Breast epithelium (tissue), 4 donors: Measurements from ENCODE around the gene EPB42. TPM values are rescaled to one million over a fixed set of nuclear protein-coding genes. Genes with fewer than 3 reads are reported as not detected.
"Not testable (repeated sequence)": the region's sequence is repeated elsewhere in the genome, so short reads cannot be mapped to it uniquely, and the experiment has no call there.

Experiments
- DNase-seq, 2 donors: peaks; one replicate each; pipeline ENCODE4 v3.0.0-alpha.2; 2019; ENCODE audit warnings: low spot score in 2 of 2
- H3K27ac ChIP-seq, 2 donors: fragments of 200-600 bp; sonication (generic) in 1 of 2; one replicate each; pipeline ENCODE4 v1.5.1; 2016 to 2019; ENCODE audit warnings: mild to moderate bottlenecking in 1 of 2
- H3K27me3 ChIP-seq, 2 donors: fragments of 200-600 bp; sonication (generic) in 1 of 2; one replicate each; pipeline versions ENCODE4 v1.5.1 to v1.6.0; 2017 to 2019; ENCODE audit warnings: control low read depth in 1 of 2, mild to moderate bottlenecking in 1 of 2
- H3K36me3 ChIP-seq: fragments of 200-600 bp; one replicate; pipeline ENCODE4 v1.5.1; 2019
- H3K4me1 ChIP-seq, 2 donors: fragments of 200-600 bp; sonication (generic); one replicate each; pipeline ENCODE4 v1.5.1; 2016 to 2019; ENCODE audit warnings: control low read depth in 1 of 2
- H3K4me3 ChIP-seq, 3 donors: fragments of 200-600 bp; sonication (generic); 1 replicate in 2 of 3; 2 replicates in 1 of 3; pipeline ENCODE4 v1.5.1; 2016 to 2019; ENCODE audit warnings: mild to moderate bottlenecking in 3 of 3, moderate library complexity in 2 of 3
- H3K9me3 ChIP-seq, 2 donors: fragments of 200-600 bp; sonication (generic) in 1 of 2; one replicate each; pipeline ENCODE4 v1.5.1; 2016 to 2019; ENCODE audit warnings: control low read depth in 1 of 2
- POLR2A ChIP-seq: fragments of 450-650 bp; IDR thresholded peaks from one replicate; pipeline ENCODE4 v1.6.1; 2016; ENCODE audit warnings: antibody characterized with exemption, mild to moderate bottlenecking, moderate library complexity
- POLR2AphosphoS5 ChIP-seq, 3 donors: sonication (generic); formaldehyde crosslinking; IDR thresholded peaks; one replicate each; pipeline ENCODE4 v1.6.1; 2017; ENCODE audit warnings: antibody characterized with exemption in 3 of 3
- intact Hi-C: fragments of 100-400 bp; cut with DNase I; formaldehyde crosslinking; loops from one replicate; pipeline ENCODE4 v1.15.1; 2023; ENCODE audit warnings: low total_unique reads
- total RNA-seq, 3 donors: library from RNA; depleted of rRNA; stranded (reverse); fragments of >200 nt; gene quantifications; one replicate each; pipeline ENCODE4 v1.1.0, GENCODE V29; 2016
- TF ChIP-seq, protein P1 (sequence below), 3 donors: fragments of 450-650 bp; IDR thresholded peaks; one replicate each; pipeline ENCODE4 v1.5.1; 2016 to 2017; ENCODE audit warnings: antibody characterized with exemption in 3 of 3, mild to moderate bottlenecking in 3 of 3, moderate library complexity in 3 of 3

The EPB42 gene
- total RNA-seq, 3 donors from 2014 or later = 0.29 to 1.9 TPM; not detected in 1

DNA sequence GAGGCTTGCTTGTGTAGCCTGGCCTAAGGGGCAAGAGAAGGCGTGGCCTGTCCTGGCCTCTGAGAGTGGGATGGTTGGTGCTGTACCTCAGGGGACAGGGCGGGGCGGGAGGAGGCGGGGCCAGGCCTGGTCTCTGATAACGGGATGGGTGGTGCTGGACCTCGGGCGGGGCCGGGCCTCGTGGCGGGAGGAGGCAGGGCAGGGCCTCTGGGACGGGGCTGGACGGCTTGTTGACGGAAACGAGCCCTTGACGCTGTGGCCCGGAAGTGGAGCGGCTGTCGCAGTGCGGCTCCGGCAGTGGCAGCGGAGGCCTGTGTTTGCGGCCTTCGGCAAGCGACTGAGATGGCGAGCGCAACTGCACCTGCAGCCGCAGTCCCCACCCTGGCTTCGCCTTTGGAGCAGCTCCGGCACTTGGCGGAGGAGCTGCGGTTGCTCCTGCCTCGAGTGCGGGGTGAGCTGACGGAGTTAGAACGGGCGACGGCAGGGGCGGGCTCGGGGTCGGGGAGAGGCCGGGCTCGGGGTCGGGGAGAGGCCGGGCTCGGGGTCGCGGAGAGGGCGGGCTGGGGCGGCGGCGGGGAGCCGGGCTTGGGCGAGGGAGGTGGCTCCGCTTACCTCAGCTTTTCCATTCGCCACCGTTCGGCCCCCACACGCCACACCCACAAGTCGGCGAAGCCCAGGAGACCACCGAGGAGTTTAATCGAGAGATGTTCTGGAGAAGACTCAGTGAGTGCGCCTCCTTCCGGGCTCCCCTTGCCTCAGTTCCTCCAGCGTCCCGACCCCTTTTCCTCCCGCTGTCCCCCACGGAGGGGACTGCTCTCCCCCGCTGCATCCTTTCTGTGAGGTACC is 35.4 kb downstream of the EPB42 start, which contains the start of gene CCNDBP1:
Gene CCNDBP1 (plus strand): TSS at position 247 of the 846 bp plus-strand sequence. CDS start 96 bp downstream, at position 343.
- intact Hi-C loops = no loop called here
- peaks cover 2 to 21% of the 10 kb centered on the region in 2 donors for H3K4me1 ChIP-seq
- H3K27me3 ChIP-seq = no peaks in the 10 kb centered on the region
- peak; percentile 79 to 90 (median 82) for TF ChIP-seq POLR2AphosphoS5 (IDR thresholded peaks at IDR 0.05)
- TF ChIP-seq, protein P1, sequence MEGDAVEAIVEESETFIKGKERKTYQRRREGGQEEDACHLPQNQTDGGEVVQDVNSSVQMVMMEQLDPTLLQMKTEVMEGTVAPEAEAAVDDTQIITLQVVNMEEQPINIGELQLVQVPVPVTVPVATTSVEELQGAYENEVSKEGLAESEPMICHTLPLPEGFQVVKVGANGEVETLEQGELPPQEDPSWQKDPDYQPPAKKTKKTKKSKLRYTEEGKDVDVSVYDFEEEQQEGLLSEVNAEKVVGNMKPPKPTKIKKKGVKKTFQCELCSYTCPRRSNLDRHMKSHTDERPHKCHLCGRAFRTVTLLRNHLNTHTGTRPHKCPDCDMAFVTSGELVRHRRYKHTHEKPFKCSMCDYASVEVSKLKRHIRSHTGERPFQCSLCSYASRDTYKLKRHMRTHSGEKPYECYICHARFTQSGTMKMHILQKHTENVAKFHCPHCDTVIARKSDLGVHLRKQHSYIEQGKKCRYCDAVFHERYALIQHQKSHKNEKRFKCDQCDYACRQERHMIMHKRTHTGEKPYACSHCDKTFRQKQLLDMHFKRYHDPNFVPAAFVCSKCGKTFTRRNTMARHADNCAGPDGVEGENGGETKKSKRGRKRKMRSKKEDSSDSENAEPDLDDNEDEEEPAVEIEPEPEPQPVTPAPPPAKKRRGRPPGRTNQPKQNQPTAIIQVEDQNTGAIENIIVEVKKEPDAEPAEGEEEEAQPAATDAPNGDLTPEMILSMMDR (IDR thresholded peaks at IDR 0.05) = peak in 1 of 3 donors; percentile 33
- peak; percentile 47 for TF ChIP-seq POLR2A
- DNase-seq = peak; percentile 83 to 87
- no peaks in the 10 kb centered on the region for H3K36me3 ChIP-seq
- peak within 1 kb of the TSS; percentile 66 to 95 (median 89) for H3K4me3 ChIP-seq
- peak within 1 kb of the TSS; percentile 94 to 97 for H3K27ac ChIP-seq
- H3K9me3 ChIP-seq = no peaks in the 10 kb centered on the region

DNA sequence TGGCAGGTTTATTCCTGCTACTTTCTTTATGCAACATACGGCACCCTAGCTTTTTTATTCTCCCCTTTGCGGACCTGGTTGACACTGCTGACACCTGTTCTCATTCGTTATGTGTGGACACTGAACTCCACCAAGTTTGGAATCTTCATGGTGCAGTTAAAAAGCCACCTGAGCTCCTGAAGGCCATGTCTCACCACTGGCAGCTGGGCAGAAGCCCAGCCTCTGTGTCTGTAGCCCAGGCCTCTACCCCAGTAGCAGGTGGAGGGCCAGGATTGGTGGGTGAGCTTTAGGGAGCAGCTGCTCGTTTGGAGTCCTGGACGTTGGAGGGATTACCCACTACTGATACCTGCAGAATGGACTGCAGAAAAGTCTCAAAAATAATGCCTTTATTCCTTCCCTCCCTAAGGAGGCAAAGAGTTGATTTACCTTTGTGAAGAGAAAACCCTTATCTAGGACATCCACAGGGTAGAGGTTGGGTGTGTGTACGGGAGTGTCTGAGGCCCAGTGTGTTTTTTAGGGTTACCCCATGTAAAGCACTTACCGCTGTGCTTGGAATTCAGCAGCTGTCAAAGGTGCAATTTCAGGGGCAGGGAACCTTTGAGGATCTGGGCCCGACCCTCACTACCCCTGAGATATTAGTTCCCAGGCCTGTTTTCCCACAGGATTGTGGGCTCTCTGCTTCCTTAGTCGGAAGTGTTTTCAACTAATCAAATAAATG is 36.3 kb downstream of the EPB42 start:
- H3K36me3 ChIP-seq = no peaks in the 10 kb centered on the region
- intact Hi-C loops = no loop called here
- H3K27ac ChIP-seq = peak overlapping the region; percentile 94 to 97
- no peaks in the 10 kb centered on the region for H3K27me3 ChIP-seq
- TF ChIP-seq POLR2A (no peak), POLR2AphosphoS5 (IDR thresholded peaks at IDR 0.05) (no peak)
- TF ChIP-seq, protein P1 (IDR thresholded peaks at IDR 0.05) = no peak
- no peak for DNase-seq
- no peaks in the 10 kb centered on the region for H3K9me3 ChIP-seq
- peaks cover 2 to 14% of the 10 kb centered on the region in 2 donors for H3K4me1 ChIP-seq
- peak overlapping the region; percentile 66 to 95 (median 89) for H3K4me3 ChIP-seq

DNA sequence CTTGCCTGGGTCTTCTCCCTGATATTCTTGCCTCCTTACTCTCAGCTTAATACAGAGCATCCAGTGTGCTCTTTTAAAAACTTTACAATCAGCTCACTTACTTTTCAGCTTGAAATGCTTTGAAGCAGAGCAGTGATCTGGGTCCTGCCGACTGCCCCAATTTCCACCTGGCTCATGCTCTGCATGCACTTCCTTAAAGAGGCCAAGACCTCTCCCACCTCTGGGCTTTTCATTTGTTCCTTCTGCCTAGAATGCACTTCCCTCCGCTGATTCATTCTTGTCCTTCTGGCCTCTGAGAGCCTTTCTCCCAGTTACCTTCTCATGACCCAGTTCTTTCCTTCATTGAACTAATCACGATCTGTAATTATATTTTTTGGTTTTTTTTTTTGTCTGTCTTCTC is 37.5 kb downstream of the EPB42 start:
- H3K27ac ChIP-seq = no peak overlapping the region
- intact Hi-C loops = no loop called here
- H3K36me3 ChIP-seq = no peaks in the 10 kb centered on the region
- H3K4me1 ChIP-seq = peaks cover 2 to 13% of the 10 kb centered on the region in 2 donors
- DNase-seq = no peak
- no peaks in the 10 kb centered on the region for H3K9me3 ChIP-seq
- no peak for TF ChIP-seq POLR2AphosphoS5 (IDR thresholded peaks at IDR 0.05)
- H3K4me3 ChIP-seq = no peak overlapping the region
- no peaks in the 10 kb centered on the region for H3K27me3 ChIP-seq

DNA sequence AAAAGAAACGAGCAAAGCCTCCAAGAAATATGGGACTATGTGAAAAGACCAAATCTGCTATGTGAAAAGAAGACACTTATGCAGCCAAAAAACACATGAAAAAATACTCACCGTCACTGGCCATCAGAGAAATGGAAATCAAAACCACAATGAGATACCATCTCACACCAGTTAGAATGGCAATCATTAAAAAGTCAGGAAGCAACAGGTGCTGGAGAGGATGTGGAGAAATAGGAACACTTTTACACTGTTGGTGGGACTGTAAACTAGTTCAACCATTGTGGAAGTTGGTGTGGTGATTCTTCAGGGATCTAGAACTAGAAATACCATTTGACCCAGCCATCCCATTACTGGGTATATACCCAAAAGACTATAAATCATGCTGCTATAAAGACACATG is 43.7 kb downstream of the EPB42 start:
- H3K4me1 ChIP-seq, H3K27me3 ChIP-seq, H3K27ac ChIP-seq, H3K4me3 ChIP-seq, H3K9me3 ChIP-seq, intact Hi-C loops, DNase-seq, H3K36me3 ChIP-seq: not testable (repeated sequence)

DNA sequence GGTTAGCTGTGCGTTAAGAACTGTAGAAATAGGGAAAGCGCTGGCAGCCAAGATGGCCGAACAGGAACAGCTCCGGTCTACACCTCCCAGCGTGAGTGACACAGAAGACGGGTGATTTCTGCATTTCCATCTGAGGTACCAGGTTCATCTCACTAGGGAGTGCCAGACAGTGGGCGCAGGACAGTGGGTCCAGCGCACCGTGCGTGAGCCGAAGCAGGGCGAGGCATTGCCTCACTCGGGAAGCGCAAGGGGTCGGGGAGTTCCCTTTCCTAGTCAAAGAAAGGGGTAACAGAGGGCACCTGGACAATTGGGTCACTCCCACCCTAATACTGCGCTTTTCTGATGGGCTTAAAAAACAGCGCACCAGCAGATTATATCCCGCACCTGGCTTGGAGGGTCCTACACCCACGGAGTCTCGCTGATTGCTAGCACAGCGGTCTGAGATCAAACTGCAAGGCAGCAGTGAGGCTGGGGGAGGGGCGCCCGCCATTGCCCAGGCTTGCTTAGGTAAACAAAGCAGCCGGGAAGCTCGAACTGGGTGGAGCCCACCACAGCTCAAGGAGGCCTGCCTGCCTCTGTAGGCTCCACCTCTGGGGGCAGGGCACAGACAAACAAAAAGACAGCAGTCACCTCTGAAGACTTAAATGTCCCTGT is 45.0 kb downstream of the EPB42 start:
- H3K36me3 ChIP-seq, intact Hi-C loops, DNase-seq, H3K9me3 ChIP-seq, H3K27me3 ChIP-seq, H3K4me3 ChIP-seq, H3K4me1 ChIP-seq, H3K27ac ChIP-seq: not testable (repeated sequence)

DNA sequence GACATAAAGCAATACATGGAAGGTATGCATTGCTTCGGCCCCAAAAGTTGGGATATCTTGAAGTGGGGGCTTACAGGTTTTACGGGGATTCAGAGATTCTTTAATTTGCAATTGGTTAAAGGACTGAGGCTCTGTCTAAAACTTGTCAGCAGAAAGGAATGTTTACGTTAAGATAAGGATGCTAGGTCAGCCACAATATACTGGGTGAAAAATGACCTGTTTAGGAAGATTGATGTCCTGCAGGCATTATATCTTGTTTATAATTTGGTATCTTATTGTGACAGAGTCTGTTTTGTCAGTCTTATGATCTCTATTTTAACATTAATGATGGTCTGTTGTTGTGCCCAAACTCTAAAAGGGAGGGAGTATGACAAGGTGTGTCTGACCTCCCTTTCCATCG is 50.9 kb downstream of the EPB42 start:
- intact Hi-C loops = no loop called here
- TF ChIP-seq POLR2A (no peak), POLR2AphosphoS5 (IDR thresholded peaks at IDR 0.05) (no peak)
- TF ChIP-seq, protein P1 (IDR thresholded peaks at IDR 0.05) = no peak
- H3K4me3 ChIP-seq = no peak overlapping the region
- H3K4me1 ChIP-seq = peaks cover 0 to 11% of the 10 kb centered on the region in 2 donors
- H3K36me3 ChIP-seq = no peaks in the 10 kb centered on the region
- H3K27me3 ChIP-seq = no peaks in the 10 kb centered on the region
- H3K27ac ChIP-seq = peak overlapping the region in 1 of 2 donors; percentile 85
- no peak for DNase-seq
- no peaks in the 10 kb centered on the region for H3K9me3 ChIP-seq
